Smooth muscle cell (in vitro differentiated cells): ENCODE data around the gene STK16. TPM values are rescaled to one million over a fixed set of nuclear protein-coding genes. Genes with fewer than 3 reads are reported as not detected.

ENCODE experiments used
- DNase-seq: peaks from one replicate; lab custom pipeline; 2025; ENCODE audit not compliant: unreplicated experiment; lab: John Stamatoyannopoulos, UW
- H2AFZ ChIP-seq: fragments of 200-600 bp; sonication (generic); 2 replicates; pipeline ENCODE4 v1.6.0; 2016; ENCODE audit warnings: antibody characterized with exemption, low read depth, mild to moderate bottlenecking
- H3F3A ChIP-seq: fragments of 200-600 bp; sonication (generic); 2 replicates; pipeline ENCODE4 v1.6.0; 2017; ENCODE audit warnings: antibody characterized with exemption, low read depth
- H3K27ac ChIP-seq: fragments of 200-600 bp; sonication (generic); 2 replicates; pipeline ENCODE4 v1.5.1; 2016; ENCODE audit warnings: low read depth, mild to moderate bottlenecking
- H3K27me3 ChIP-seq: fragments of 200-600 bp; sonication (generic); 2 replicates; pipeline ENCODE4 v1.6.1; 2016; ENCODE audit warnings: low read depth, mild to moderate bottlenecking
- H3K36me3 ChIP-seq: fragments of 200-600 bp; sonication (generic); 2 replicates; pipeline ENCODE4 v1.5.1; 2016; ENCODE audit warnings: low read depth
- H3K4me1 ChIP-seq: fragments of 200-600 bp; sonication (generic); 2 replicates; pipeline ENCODE4 v1.5.1; 2016; ENCODE audit warnings: low read depth
- H3K4me2 ChIP-seq: fragments of 200-600 bp; sonication (generic); 2 replicates; pipeline ENCODE4 v1.6.0; 2016; ENCODE audit warnings: mild to moderate bottlenecking
- H3K4me3 ChIP-seq: fragments of 200-600 bp; sonication (generic); 2 replicates; pipeline ENCODE4 v1.5.1; 2016; ENCODE audit warnings: mild to moderate bottlenecking
- H3K79me2 ChIP-seq: fragments of 200-600 bp; sonication (generic); 2 replicates; pipeline ENCODE4 v1.6.0; 2016; ENCODE audit warnings: low read depth, mild to moderate bottlenecking
- H3K9ac ChIP-seq: fragments of 200-600 bp; sonication (generic); 2 replicates; pipeline ENCODE4 v1.6.0; 2016; ENCODE audit warnings: low read depth
- H3K9me3 ChIP-seq: fragments of 200-600 bp; sonication (generic); replicated peaks from 2 replicates; pipeline ENCODE4 v1.5.1; 2016; ENCODE audit warnings: low read depth
- H4K20me1 ChIP-seq: fragments of 200-600 bp; sonication (generic); 2 replicates; pipeline ENCODE4 v1.6.0; 2016; ENCODE audit warnings: low read depth
- WGBS: methylation state at CpG from one replicate; pipeline ENCODE4 v1.1.7; 2016; ENCODE audit warnings: low lambda C conversion rate; 5-methylcytosine and 5-hydroxymethylcytosine counted together
- polyA plus RNA-seq: library from polyadenylated mRNA; unstranded; fragments of >200 nt; fragmentation: Nextera tagmentation; extraction: Ambion mirVana; gene quantifications from 2 replicates; pipeline ENCODE4 v1.2.1, GENCODE V29; 2016
- total RNA-seq: library from RNA; depleted of rRNA; stranded (reverse); fragments of >200 nt; gene quantifications from 2 replicates; pipeline ENCODE4 v1.2.3, GENCODE V29; 2014
- TF ChIP-seq, protein P1 (sequence below): fragments of 200-600 bp; sonication (generic); IDR thresholded peaks from 2 replicates; pipeline ENCODE4 v1.5.1; 2017; ENCODE audit warnings: borderline replicate concordance, mild to moderate bottlenecking, antibody characterized with exemption; ENCODE audit not compliant: insufficient read depth, poor library complexity, severe bottlenecking

The STK16 gene
- total and polyA plus RNA-seq, 2 experiments from 2014 or later = 8.8 to 15.2 TPM

DNA sequence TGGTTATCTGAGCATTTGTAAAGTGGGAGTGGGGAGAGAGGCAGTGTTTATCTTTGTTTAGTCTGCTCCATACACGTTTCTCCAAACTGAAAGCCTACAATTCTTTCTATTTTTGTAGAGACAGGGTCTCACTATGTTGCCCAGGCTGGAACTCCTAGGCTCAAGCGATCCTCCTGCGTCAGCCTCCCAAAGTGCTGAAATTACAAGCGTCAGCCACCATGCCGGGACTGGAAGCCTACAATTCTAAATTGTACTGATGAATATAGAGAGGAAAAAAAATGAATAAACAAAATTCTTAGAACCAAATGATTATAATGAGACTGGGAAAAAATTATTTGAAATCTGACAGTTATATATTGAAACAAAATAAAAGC, 40.1 kb upstream of the STK16 start:
- Histone ChIP-seq H3K9ac (no peak overlapping the region), H3K4me2 (no peak overlapping the region), H3K36me3 (no peaks in the 10 kb centered on the region), H3K9me3 (no peaks in the 10 kb centered on the region), H3K4me3 (no peak overlapping the region), H3K27me3 (no peaks in the 10 kb centered on the region), H3K4me1 (no peaks in the 10 kb centered on the region), H2AFZ (no peak overlapping the region), H3K27ac (no peak overlapping the region), H4K20me1 (no peaks in the 10 kb centered on the region), H3K79me2 (no peaks in the 10 kb centered on the region), H3F3A (peaks cover 5% of the 10 kb centered on the region)
- 88% methylated on average over 5 of the region's 5 CpGs for WGBS
- no peak for DNase-seq
- TF ChIP-seq, protein P1, sequence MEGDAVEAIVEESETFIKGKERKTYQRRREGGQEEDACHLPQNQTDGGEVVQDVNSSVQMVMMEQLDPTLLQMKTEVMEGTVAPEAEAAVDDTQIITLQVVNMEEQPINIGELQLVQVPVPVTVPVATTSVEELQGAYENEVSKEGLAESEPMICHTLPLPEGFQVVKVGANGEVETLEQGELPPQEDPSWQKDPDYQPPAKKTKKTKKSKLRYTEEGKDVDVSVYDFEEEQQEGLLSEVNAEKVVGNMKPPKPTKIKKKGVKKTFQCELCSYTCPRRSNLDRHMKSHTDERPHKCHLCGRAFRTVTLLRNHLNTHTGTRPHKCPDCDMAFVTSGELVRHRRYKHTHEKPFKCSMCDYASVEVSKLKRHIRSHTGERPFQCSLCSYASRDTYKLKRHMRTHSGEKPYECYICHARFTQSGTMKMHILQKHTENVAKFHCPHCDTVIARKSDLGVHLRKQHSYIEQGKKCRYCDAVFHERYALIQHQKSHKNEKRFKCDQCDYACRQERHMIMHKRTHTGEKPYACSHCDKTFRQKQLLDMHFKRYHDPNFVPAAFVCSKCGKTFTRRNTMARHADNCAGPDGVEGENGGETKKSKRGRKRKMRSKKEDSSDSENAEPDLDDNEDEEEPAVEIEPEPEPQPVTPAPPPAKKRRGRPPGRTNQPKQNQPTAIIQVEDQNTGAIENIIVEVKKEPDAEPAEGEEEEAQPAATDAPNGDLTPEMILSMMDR = no peak

DNA sequence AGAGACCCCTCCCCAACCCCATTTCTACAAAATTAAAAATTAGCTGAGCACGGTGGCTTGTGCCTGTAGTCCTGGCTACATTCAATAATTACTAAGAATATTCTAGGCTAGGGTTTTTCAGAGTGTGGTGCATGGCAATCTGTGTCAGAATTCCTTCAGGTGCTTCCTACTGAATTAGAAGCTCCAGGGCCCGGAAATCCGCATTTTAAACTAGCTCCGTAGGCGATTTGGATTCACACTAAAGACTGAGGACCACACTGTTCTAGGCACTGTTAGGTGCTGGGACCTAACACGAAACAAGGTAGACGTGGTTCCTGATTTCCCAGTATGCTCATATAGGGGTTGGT, 39.3 kb upstream of the STK16 start:
- Histone ChIP-seq H3K4me3 (peak overlapping the region; percentile 96), H3K4me2 (peak overlapping the region; percentile 81), H3K27me3 (no peaks in the 10 kb centered on the region), H4K20me1 (no peaks in the 10 kb centered on the region), H3K4me1 (no peaks in the 10 kb centered on the region), H3K79me2 (no peaks in the 10 kb centered on the region), H3F3A (peaks cover 5% of the 10 kb centered on the region), H3K27ac (peak overlapping the region; percentile 87), H2AFZ (peak overlapping the region; percentile 21), H3K9ac (peak overlapping the region; percentile 80), H3K36me3 (no peaks in the 10 kb centered on the region), H3K9me3 (no peaks in the 10 kb centered on the region)
- DNase-seq = no peak
- WGBS = 30% methylated on average over 7 of the region's 7 CpGs
- TF ChIP-seq, protein P1 = no peak

DNA sequence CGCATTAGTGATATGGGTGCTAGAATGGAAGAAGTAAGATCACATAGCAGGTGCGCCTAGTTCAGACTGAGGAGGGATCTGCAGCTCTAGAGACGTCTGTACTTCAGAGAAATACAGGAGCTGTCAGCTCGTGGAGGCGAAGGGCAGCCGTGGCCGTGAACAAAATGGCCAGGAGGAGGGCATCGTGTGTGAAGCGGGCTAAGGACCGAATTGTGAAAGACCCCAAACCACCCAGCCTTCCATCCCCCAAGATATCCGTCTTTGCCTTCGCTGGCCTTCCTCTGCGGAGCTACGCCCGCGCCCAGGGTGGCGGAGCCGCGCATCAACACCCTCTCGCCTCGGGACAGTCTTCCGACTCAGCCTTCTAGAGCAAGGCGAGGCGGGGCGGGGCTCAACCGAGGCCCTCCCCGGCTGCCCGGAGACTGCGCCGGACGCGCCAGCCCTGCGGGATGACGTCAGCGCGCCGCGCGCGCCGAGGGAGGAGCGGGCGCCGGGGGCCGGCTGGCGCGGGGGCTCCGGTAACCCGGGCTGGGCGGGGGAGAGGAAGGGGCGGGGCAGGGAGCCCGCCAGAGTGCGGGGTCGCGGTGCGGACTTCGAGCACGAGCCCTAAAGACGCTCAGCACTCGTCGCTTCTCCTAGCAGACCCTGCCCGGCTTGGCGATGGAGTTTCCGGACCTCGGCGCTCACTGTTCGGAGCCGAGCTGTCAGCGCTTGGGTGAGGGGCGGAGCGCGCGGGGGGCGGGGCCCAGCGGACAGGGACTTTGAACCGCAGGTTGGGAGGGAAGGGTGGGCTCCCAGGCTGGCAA, 38.7 kb upstream of the STK16 start, which contains the start of gene ZFAND2B:
TSS of gene ZFAND2B (plus strand) at position 455 of the 806 bp plus-strand sequence. CDS start at position 661, 206 bp downstream.
- Histone ChIP-seq H3K27ac (peak within 1 kb of the TSS; percentile 87), H3K36me3 (no peaks in the 10 kb centered on the region), H3K4me3 (peak within 1 kb of the TSS; percentile 96), H3K79me2 (no peaks in the 10 kb centered on the region), H3K4me1 (no peaks in the 10 kb centered on the region), H3K4me2 (peak within 1 kb of the TSS; percentile 81), H3K9me3 (no peaks in the 10 kb centered on the region), H2AFZ (peak within 1 kb of the TSS; percentile 63), H3K9ac (peak within 1 kb of the TSS; percentile 80), H3F3A (peaks cover 5% of the 10 kb centered on the region), H3K27me3 (no peaks in the 10 kb centered on the region), H4K20me1 (no peaks in the 10 kb centered on the region)
- WGBS = 1% methylated on average over 60 of the region's 76 CpGs
- DNase-seq = peak; percentile 99
- TF ChIP-seq, protein P1 = no peak
